Measurements from ENCODE around the gene FGFR2. TPM values are rescaled to one million over a fixed set of nuclear protein-coding genes. Genes with fewer than 3 reads are reported as not detected.

Gene FGFR2
- total RNA-seq, 4 donors from 2014 or later, result 8.4 to 16.5 (median 9.2) TPM

GRCh38 chr10:121615836-121616235 is 17.6 kb upstream of the FGFR2 start:
- Histone ChIP-seq H3K4me1 (no peaks in the 10 kb centered on the region), H3K36me3 (no peaks in the 10 kb centered on the region), H3K4me3 (no peak overlapping the region), H3K27ac (no peak overlapping the region), H3K27me3 (no peaks in the 10 kb centered on the region), H3K9me3 (peaks cover 0 to 22% (median 0%) of the 10 kb centered on the region in 4 donors)
- no peak for DNase-seq (ENCODE audit: low spot score in 2 of 2)
- 74 to 86% methylated on average over 7 of the region's 7 CpGs for WGBS, 2 donors
- TF ChIP-seq EP300 (IDR thresholded peaks at IDR 0.05) (no peak), CTCF (IDR thresholded peaks at IDR 0.05) (no peak), POLR2A (IDR thresholded peaks at IDR 0.05) (no peak)

GRCh38 chr10:121615435-121615793 is 17.2 kb upstream of the FGFR2 start:
- Histone ChIP-seq H3K4me3 (no peak overlapping the region), H3K4me1 (no peaks in the 10 kb centered on the region), H3K9me3 (peaks cover 0 to 22% (median 0%) of the 10 kb centered on the region in 4 donors), H3K27me3 (no peaks in the 10 kb centered on the region), H3K36me3 (no peaks in the 10 kb centered on the region), H3K27ac (no peak overlapping the region)
- no peak for TF ChIP-seq CTCF (IDR thresholded peaks at IDR 0.05)
- no peak for TF ChIP-seq EP300 (IDR thresholded peaks at IDR 0.05)
- TF ChIP-seq POLR2A (IDR thresholded peaks at IDR 0.05), result no peak
- no peak for DNase-seq (ENCODE audit: low spot score in 2 of 2)
- WGBS, 2 donors, result 47 to 59% methylated on average over 10 to 12 of the region's 12 CpGs

GRCh38 chr10:121614613-121615434 is 16.6 kb upstream of the FGFR2 start:
- no peak for DNase-seq (ENCODE audit: low spot score in 2 of 2)
- Histone ChIP-seq H3K9me3 (peaks cover 0 to 21% (median 0%) of the 10 kb centered on the region in 4 donors), H3K27ac (no peak overlapping the region), H3K4me1 (no peaks in the 10 kb centered on the region), H3K36me3 (no peaks in the 10 kb centered on the region), H3K27me3 (no peaks in the 10 kb centered on the region), H3K4me3 (no peak overlapping the region)
- 86 to 87% methylated on average over 9 of the region's 9 CpGs for WGBS, 2 donors
- no peak for TF ChIP-seq POLR2A (IDR thresholded peaks at IDR 0.05)

- no peak for DNase-seq (ENCODE audit: low spot score in 2 of 2)
- TF ChIP-seq POLR2A (IDR thresholded peaks at IDR 0.05), result no peak
- TF ChIP-seq EP300 (IDR thresholded peaks at IDR 0.05), result no peak
- TF ChIP-seq CTCF (IDR thresholded peaks at IDR 0.05), result no peak
- 85 to 86% methylated on average over 6 of the region's 6 CpGs for WGBS, 2 donors
These were observed 15.2 kb upstream of the FGFR2 start for GRCh38 chr10:121613456-121613855.

GRCh38 chr10:121611393-121612159 is 13.3 kb upstream of the FGFR2 start:
- Histone ChIP-seq H3K36me3 (no peaks in the 10 kb centered on the region), H3K4me3 (no peak overlapping the region), H3K27me3 (peaks cover 0 to 11% of the 10 kb centered on the region in 2 donors), H3K27ac (no peak overlapping the region), H3K4me1 (peaks cover 0 to 8% (median 0%) of the 10 kb centered on the region in 4 donors), H3K9me3 (no peaks in the 10 kb centered on the region)
- no peak for DNase-seq (ENCODE audit: low spot score in 2 of 2)
- 77 to 88% methylated on average over 11 to 12 of the region's 12 CpGs for WGBS, 2 donors
- no peak for TF ChIP-seq EP300 (IDR thresholded peaks at IDR 0.05)
- no peak for TF ChIP-seq CTCF (IDR thresholded peaks at IDR 0.05)
- no peak for TF ChIP-seq POLR2A (IDR thresholded peaks at IDR 0.05)

More at GRCh38 chr10:121613456-121613855, 15.2 kb upstream of the FGFR2 start:
- H3K4me3 ChIP-seq, result no peak overlapping the region
- no peaks in the 10 kb centered on the region for H3K36me3 ChIP-seq
- no peak overlapping the region for H3K27ac ChIP-seq
- peaks cover 0 to 6% (median 0%) of the 10 kb centered on the region in 4 donors for H3K4me1 ChIP-seq
- H3K9me3 ChIP-seq, result peaks cover 0 to 8% (median 0%) of the 10 kb centered on the region in 4 donors
- no peaks in the 10 kb centered on the region for H3K27me3 ChIP-seq

Data from tibial nerve (tissue), 4 donors.